Common myeloid progenitor, CD34-positive (primary cell): ENCODE data around the gene PTH1R. TPM values are rescaled to one million over a fixed set of nuclear protein-coding genes. Genes with fewer than 3 reads are reported as not detected.

Source experiments
- CTCF ChIA-PET: fragments of 350-600 bp; sonication (Branson Sonifier 250); formaldehyde crosslinking; loops from one replicate; lab custom pipeline; 2021; ENCODE audit warnings: antibody characterized with exemption; lab: Charles Lee
- POLR2A ChIA-PET: fragments of 350-600 bp; sonication (Branson Sonifier 250); formaldehyde crosslinking; loops from one replicate; lab custom pipeline; 2021; ENCODE audit warnings: antibody characterized with exemption; lab: Charles Lee
- DNase-seq, 3 donors: peaks; one replicate each; pipeline versions ENCODE4 v3.0.0 to v3.0.0-alpha.2; 2013
- H3K27ac ChIP-seq, 2 experiments: 1 replicate in 1 of 2; 2 replicates in 1 of 2; pipeline ENCODE4 v1.7.0; 2013; ENCODE audit warnings: inconsistent platforms in 2 of 2, low read length in 2 of 2, mild to moderate bottlenecking in 2 of 2, low read depth in 1 of 2, moderate library complexity in 1 of 2; ENCODE audit not compliant: severe bottlenecking in 2 of 2, insufficient read depth in 1 of 2, poor library complexity in 1 of 2
- H3K27me3 ChIP-seq, 5 experiments: replicated peaks in 2 of 5; 1 replicate in 3 of 5; 2 replicates in 2 of 5; pipeline versions ENCODE4 v1.6.1 to v1.7.0; 2013; ENCODE audit warnings: low read length in 4 of 5, mild to moderate bottlenecking in 2 of 5, moderate library complexity in 2 of 5, inconsistent platforms in 1 of 5; ENCODE audit not compliant: insufficient read depth in 5 of 5, control insufficient read depth in 4 of 5
- H3K36me3 ChIP-seq, 4 experiments: 1 replicate in 2 of 4; 2 replicates in 2 of 4; pipeline versions ENCODE4 v1.6.1 to v1.7.0; 2013; ENCODE audit warnings: low read length in 3 of 4, control low read depth in 1 of 4, mild to moderate bottlenecking in 1 of 4; ENCODE audit not compliant: control insufficient read depth in 4 of 4, insufficient read depth in 4 of 4
- H3K4me1 ChIP-seq, 4 experiments: 1 replicate in 3 of 4; 2 replicates in 1 of 4; pipeline versions ENCODE4 v1.6.1 to v1.7.1; 2013; ENCODE audit warnings: low read length in 3 of 4, mild to moderate bottlenecking in 3 of 4, control low read depth in 1 of 4, inconsistent platforms in 1 of 4, moderate library complexity in 1 of 4; ENCODE audit not compliant: control insufficient read depth in 4 of 4, insufficient read depth in 4 of 4; ENCODE audit errors: control extremely low read depth in 1 of 4
- H3K4me3 ChIP-seq, 7 experiments: 1 replicate in 4 of 7; 2 replicates in 3 of 7; pipeline versions ENCODE4 v1.5.1 to v1.7.0; 2013; ENCODE audit warnings: mild to moderate bottlenecking in 7 of 7, low read length in 6 of 7, moderate library complexity in 6 of 7, inconsistent platforms in 2 of 7, low read depth in 2 of 7, control low read depth in 1 of 7; ENCODE audit not compliant: insufficient read depth in 4 of 7, control insufficient read depth in 1 of 7; ENCODE audit errors: extremely low read depth in 1 of 7
- H3K9me3 ChIP-seq, 5 experiments: 1 replicate in 4 of 5; 2 replicates in 1 of 5; pipeline versions ENCODE4 v1.6.1 to v1.7.1; 2013; ENCODE audit warnings: low read length in 4 of 5, mild to moderate bottlenecking in 2 of 5, inconsistent platforms in 1 of 5, low read depth in 1 of 5, moderate library complexity in 1 of 5; ENCODE audit not compliant: control insufficient read depth in 4 of 5, insufficient read depth in 2 of 5; ENCODE audit errors: control extremely low read depth in 1 of 5
- WGBS: methylation state at CpG from one replicate; pipeline ENCODE4 v1.1.5; 2013; ENCODE audit not compliant: insufficient coverage; 5-methylcytosine and 5-hydroxymethylcytosine counted together
- polyA plus RNA-seq: library from polyadenylated mRNA; unstranded; fragments of 120-200 nt; gene quantifications from one replicate; pipeline ENCODE4 v1.2.1, GENCODE V29; 2013

The PTH1R gene
- polyA plus RNA-seq = 0.11 TPM

GRCh38 chr3:46877406-46878125 lies at the start of gene PTH1R:
Gene PTH1R, plus strand, starts transcription at chr3:46877721. Its CDS starts 5,839 bp downstream, at chr3:46883560.
- Histone ChIP-seq H3K27me3 (peaks cover 0 to 27% (median 7%) of the 10 kb centered on the region in 5 experiments), H3K9me3 (no peaks in the 10 kb centered on the region), H3K4me3 (no peak within 1 kb of the TSS), H3K4me1 (peaks cover 4 to 49% (median 43%) of the 10 kb centered on the region in 4 experiments), H3K36me3 (no peaks in the 10 kb centered on the region), H3K27ac (no peak within 1 kb of the TSS)
- ChIA-PET CTCF (interaction anchor here (1.1 to 4.1 kb wide), 3 partner anchors 11 to 18 kb away, joined by 3 to 15 read pairs (median 10); no protein-coding TSS in a partner anchor), POLR2A (no interaction called here)
- DNase-seq = no peak
- 89% methylated on average over 6 of the region's 7 CpGs for WGBS

DNA sequence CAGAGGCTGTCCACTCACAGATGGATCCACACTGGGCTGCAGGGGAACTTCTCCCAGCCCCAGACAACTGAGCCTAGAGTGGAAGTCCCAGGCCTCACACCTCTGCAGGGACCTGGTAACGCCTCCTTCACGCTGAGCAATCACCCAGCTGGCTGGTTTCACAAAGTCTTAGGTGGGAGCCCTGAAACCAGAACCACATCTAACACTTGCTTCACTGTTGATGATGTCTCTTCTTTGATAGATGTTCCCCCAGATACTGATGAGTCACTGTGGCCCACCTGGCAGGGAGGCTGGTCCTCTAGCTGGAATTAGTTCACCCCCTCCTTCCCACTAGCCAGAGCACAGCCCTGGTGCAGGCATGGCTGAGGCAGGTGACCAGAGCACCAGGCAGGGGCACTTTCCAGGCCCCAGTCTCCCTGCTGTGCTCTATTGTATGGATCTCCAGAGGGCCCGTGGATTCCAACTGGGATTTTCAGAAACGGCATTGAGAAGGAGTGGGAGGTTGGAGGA lies 47.8 kb upstream of the PTH1R start:
- POLR2A ChIA-PET = no interaction called here
- CTCF ChIA-PET = no interaction called here
- H3K27ac ChIP-seq = no peak overlapping the region
- H3K4me1 ChIP-seq = no peaks in the 10 kb centered on the region
- H3K27me3 ChIP-seq = no peaks in the 10 kb centered on the region
- WGBS = 96% methylated on average over 4 of the region's 4 CpGs
- no peaks in the 10 kb centered on the region for H3K36me3 ChIP-seq
- H3K4me3 ChIP-seq = no peak overlapping the region
- H3K9me3 ChIP-seq = no peaks in the 10 kb centered on the region
- no peak for DNase-seq

DNA sequence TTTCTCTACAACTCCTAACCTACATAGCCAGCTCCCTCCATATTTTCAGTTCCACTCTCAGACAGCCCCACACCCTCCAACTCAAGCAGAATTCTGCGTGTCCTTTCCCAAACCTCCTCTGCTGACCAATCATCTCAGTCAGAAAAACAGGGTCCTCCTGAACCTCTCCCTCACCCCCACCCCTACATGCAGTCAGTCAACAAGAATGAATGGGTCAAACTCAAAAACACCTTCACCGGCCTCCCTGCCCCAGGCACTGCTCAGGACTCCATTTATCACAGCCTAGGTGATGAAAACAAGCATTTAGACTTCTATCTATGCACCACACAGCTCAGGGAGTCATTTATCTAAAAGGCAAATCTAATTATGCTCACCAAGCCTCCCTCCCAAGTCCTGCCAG lies 46.7 kb upstream of the PTH1R start:
- ChIA-PET POLR2A (no interaction called here), CTCF (no interaction called here)
- Histone ChIP-seq H3K4me3 (no peak overlapping the region), H3K27me3 (no peaks in the 10 kb centered on the region), H3K36me3 (no peaks in the 10 kb centered on the region), H3K27ac (no peak overlapping the region), H3K9me3 (no peaks in the 10 kb centered on the region), H3K4me1 (no peaks in the 10 kb centered on the region)
- DNase-seq = no peak
- WGBS = 100% methylated on average over 2 of the region's 2 CpGs

DNA sequence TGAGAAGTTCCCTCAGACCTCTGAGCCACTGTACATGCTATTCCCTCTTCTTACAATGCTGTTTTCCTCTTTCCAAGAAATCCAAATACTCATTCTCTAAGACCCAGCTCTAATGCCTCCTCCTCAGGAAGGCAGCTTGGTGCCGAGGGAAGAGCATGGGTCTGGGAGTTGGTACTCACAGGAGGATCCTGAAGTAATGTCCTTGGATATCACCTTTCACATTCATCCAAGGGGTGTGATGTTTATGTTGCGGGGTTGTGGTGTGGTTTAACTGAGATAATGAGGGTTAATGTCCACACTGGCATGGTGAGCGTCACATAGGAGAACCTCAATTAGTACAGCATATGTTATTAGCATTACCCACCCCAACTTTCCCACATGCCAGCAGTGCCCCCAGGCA lies 46.2 kb upstream of the PTH1R start:
- no peak for DNase-seq
- no peaks in the 10 kb centered on the region for H3K4me1 ChIP-seq
- no peaks in the 10 kb centered on the region for H3K27me3 ChIP-seq
- no peaks in the 10 kb centered on the region for H3K9me3 ChIP-seq
- no peak overlapping the region for H3K4me3 ChIP-seq
- CTCF ChIA-PET = no interaction called here
- no peaks in the 10 kb centered on the region for H3K36me3 ChIP-seq
- H3K27ac ChIP-seq = no peak overlapping the region
- no CpG with 5 or more reads among the region's 3 CpGs for WGBS
- POLR2A ChIA-PET = no interaction called here

DNA sequence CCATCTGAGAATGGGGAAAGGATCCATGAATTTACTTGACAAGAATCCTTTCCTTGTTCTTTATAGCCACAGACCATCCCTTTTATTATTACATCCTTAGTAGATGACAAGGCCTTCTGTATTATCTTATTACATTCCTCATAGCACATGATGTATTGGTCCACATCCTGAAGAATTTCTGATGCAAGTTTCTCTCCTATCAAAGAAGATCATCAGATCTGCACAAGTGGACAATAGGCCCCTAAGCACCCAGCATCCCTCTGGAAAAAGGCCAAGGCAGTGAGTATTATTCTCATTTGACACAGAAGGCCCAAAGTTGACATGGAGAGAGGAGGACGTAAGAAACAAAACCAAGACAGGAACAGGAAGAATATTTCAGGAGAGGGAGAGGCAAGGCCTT lies 45.7 kb upstream of the PTH1R start:
- 100% methylated on average over 1 of the region's 1 CpG for WGBS
- H3K27me3 ChIP-seq = no peaks in the 10 kb centered on the region
- no peaks in the 10 kb centered on the region for H3K4me1 ChIP-seq
- no peak overlapping the region for H3K27ac ChIP-seq
- CTCF ChIA-PET = no interaction called here
- H3K9me3 ChIP-seq = no peaks in the 10 kb centered on the region
- H3K36me3 ChIP-seq = no peaks in the 10 kb centered on the region
- no peak overlapping the region for H3K4me3 ChIP-seq
- no peak for DNase-seq
- POLR2A ChIA-PET = no interaction called here

DNA sequence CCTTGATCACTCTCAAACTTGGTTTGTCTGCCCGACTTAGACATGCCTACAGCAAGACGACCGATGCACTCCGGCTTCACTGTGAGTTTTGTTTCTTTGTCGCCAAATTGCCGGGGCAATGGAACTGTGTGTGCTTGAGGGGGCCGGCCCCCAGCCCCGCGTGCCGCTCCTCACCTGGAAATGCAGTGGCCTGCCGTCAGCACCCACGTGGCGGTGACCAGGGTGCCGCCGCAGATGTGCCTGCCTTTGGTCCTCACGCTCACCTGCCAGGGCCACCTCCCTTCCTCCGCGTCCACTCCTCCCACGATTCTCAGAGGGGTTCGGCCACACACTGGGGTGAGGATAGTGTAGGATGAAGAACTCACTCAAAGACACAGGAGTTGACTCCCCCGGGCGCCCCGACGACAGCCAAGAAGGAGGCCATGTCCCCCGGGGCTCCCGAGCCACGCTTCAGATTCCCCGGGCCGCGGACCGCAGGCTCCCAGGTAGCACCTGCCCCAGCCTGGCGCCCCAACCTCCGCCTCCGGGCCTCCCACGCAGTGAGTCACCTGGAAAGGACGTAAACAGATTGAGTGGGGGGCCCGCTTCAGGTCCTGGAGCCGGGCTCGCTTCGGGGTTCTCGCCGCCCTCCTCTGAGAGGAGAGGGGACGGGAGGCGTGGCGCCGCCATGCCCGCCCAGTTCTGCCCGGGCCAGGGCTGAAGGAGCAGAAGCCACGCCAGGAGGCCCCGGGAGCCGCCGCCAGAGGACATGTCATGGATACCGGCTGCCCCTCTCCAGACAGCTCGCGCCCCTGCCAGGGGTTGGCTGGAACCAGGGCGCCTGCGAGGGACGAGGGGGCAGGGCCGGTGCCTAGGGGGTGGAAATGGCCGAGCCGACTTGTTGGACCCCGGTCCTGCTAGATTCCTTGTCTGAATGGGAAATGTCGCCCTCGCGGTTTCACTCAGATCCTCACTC lies 43.9 kb upstream of the PTH1R start:
- Histone ChIP-seq H3K9me3 (peaks cover 0 to 11% (median 6%) of the 10 kb centered on the region in 5 experiments), H3K27me3 (no peaks in the 10 kb centered on the region), H3K27ac (no peak overlapping the region), H3K36me3 (no peaks in the 10 kb centered on the region), H3K4me3 (no peak overlapping the region), H3K4me1 (no peaks in the 10 kb centered on the region)
- WGBS = 95% methylated on average over 42 of the region's 65 CpGs
- POLR2A ChIA-PET = no interaction called here
- CTCF ChIA-PET = interaction anchor here (0.9 kb wide), 1 partner anchor 13 kb away, joined by 3 read pairs; no protein-coding TSS in a partner anchor
- no peak for DNase-seq
